Transverse colon (tissue), 4 donors: ENCODE measurements around the gene ATF7IP2. TPM values are rescaled to one million over a fixed set of nuclear protein-coding genes. Genes with fewer than 3 reads are reported as not detected.

Experiments used
- DNase-seq: peaks from one replicate; pipeline ENCODE4 v3.0.0-alpha.2; 2019
- H3K27ac ChIP-seq, 4 donors: fragments of 200-600 bp; sonication (generic); 2 replicates each; pipeline ENCODE4 v1.5.1; 2016 to 2018; ENCODE audit warnings: inconsistent platforms in 4 of 4
- H3K27me3 ChIP-seq: fragments of 200-600 bp; sonication (generic); 2 replicates; pipeline ENCODE4 v1.5.1; 2017; ENCODE audit warnings: inconsistent platforms
- H3K36me3 ChIP-seq, 4 donors: fragments of 200-600 bp; sonication (generic); 2 replicates each; pipeline ENCODE4 v1.5.1; 2017 to 2019; ENCODE audit warnings: inconsistent platforms in 4 of 4
- H3K4me1 ChIP-seq, 4 donors: fragments of 200-600 bp; sonication (generic); 2 replicates each; pipeline ENCODE4 v1.5.1; 2017 to 2020; ENCODE audit warnings: inconsistent platforms in 4 of 4
- H3K4me3 ChIP-seq, 4 donors: fragments of 200-600 bp; sonication (generic); 1 replicate in 1 of 4; 2 replicates in 3 of 4; pipeline versions ENCODE4 v1.5.1 to v1.6.1; 2017 to 2019; ENCODE audit warnings: inconsistent platforms in 4 of 4
- H3K9me3 ChIP-seq, 2 donors: fragments of 200-600 bp; sonication (generic); 2 replicates each; pipeline ENCODE4 v1.5.1; 2017 to 2019; ENCODE audit warnings: inconsistent platforms in 2 of 2
- EP300 ChIP-seq: sonication (generic); formaldehyde crosslinking; IDR thresholded peaks from one replicate; pipeline ENCODE4 v1.6.1; 2017; ENCODE audit warnings: antibody characterized with exemption, low read depth
- POLR2A ChIP-seq: fragments of 450-650 bp; IDR thresholded peaks from one replicate; pipeline ENCODE4 v1.6.1; 2016; ENCODE audit warnings: antibody characterized with exemption, mild to moderate bottlenecking, moderate library complexity
- POLR2AphosphoS5 ChIP-seq, 3 donors: sonication (generic); formaldehyde crosslinking; IDR thresholded peaks; one replicate each; pipeline ENCODE4 v1.6.1; 2016; ENCODE audit warnings: antibody characterized with exemption in 3 of 3
- WGBS, 2 donors: methylation state at CpG; one replicate each; pipeline ENCODE4 v1.1.5; 2018; ENCODE audit warnings: low coverage in 1 of 2; 5-methylcytosine and 5-hydroxymethylcytosine counted together
- in situ Hi-C, 4 donors: fragments of 200-750 bp; cut with MboI; loops; one replicate each; pipeline versions ENCODE4 v1.15.0 to v1.15.1; 2017; ENCODE audit warnings: low sequenced_read_pairs in 3 of 4, low pct_ligation_motif_present in 1 of 4, low pct_unique_long_range_greater_than_20kb in 1 of 4
- intact Hi-C: fragments of 100-400 bp; cut with DNase I; formaldehyde crosslinking; loops from one replicate; pipeline ENCODE4 v1.15.1; 2023; ENCODE audit warnings: low total_unique reads
- total RNA-seq, 4 donors: library from RNA; depleted of rRNA; stranded (reverse); fragments of >200 nt; gene quantifications; one replicate each; pipeline ENCODE4 v1.1.0, GENCODE V29; 2016
- TF ChIP-seq, protein P1 (sequence below), 5 experiments: fragments of 200-600 bp in 3 of 5; fragments of 450-650 bp in 2 of 5; sonication (generic) in 3 of 5; IDR thresholded peaks; 1 replicate in 2 of 5; 2 replicates in 3 of 5; pipeline ENCODE4 v1.5.1; 2016 to 2017; ENCODE audit warnings: antibody characterized with exemption in 5 of 5, inconsistent platforms in 3 of 5, mild to moderate bottlenecking in 2 of 5, moderate library complexity in 1 of 5

ATF7IP2 gene
- total RNA-seq, 4 donors from 2014 or later, result 1.5 to 22.9 (median 10.8) TPM

DNA sequence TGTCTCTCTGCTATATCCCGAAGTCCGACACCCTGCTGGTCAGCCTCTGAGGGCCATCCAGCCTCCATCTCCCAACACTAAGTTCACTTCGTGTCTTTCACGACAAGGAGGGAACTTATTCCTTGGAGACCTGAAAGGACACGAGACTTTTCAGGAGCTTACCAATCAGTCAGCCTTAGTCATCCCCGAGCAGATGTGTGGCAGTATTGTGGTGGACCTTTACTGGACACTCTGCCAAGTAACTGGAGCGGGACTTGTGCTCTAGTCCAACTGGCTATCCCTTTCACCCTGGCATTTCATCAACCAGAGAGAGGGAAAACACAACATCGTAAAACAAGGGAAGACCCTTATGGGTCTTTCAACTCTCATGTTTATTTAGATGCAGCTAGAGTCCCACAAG, 107.4 kb downstream of the ATF7IP2 start:
- no peaks in the 10 kb centered on the region for H3K27me3 ChIP-seq
- in situ Hi-C loops, result no loop called here
- no peak for DNase-seq
- no peaks in the 10 kb centered on the region for H3K4me1 ChIP-seq
- no peak overlapping the region for H3K27ac ChIP-seq
- TF ChIP-seq, protein P1, sequence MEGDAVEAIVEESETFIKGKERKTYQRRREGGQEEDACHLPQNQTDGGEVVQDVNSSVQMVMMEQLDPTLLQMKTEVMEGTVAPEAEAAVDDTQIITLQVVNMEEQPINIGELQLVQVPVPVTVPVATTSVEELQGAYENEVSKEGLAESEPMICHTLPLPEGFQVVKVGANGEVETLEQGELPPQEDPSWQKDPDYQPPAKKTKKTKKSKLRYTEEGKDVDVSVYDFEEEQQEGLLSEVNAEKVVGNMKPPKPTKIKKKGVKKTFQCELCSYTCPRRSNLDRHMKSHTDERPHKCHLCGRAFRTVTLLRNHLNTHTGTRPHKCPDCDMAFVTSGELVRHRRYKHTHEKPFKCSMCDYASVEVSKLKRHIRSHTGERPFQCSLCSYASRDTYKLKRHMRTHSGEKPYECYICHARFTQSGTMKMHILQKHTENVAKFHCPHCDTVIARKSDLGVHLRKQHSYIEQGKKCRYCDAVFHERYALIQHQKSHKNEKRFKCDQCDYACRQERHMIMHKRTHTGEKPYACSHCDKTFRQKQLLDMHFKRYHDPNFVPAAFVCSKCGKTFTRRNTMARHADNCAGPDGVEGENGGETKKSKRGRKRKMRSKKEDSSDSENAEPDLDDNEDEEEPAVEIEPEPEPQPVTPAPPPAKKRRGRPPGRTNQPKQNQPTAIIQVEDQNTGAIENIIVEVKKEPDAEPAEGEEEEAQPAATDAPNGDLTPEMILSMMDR (IDR thresholded peaks at IDR 0.05), result no peak
- no peak for TF ChIP-seq POLR2A
- no peak for TF ChIP-seq EP300
- no peak for TF ChIP-seq POLR2AphosphoS5 (IDR thresholded peaks at IDR 0.05)
- H3K36me3 ChIP-seq, result no peaks in the 10 kb centered on the region
- 90 to 100% methylated on average over 5 to 8 of the region's 8 CpGs for WGBS, 2 donors
- H3K9me3 ChIP-seq, result peaks cover 6 to 11% of the 10 kb centered on the region in 2 donors
- intact Hi-C loops, result no loop called here
- no peak overlapping the region for H3K4me3 ChIP-seq

DNA sequence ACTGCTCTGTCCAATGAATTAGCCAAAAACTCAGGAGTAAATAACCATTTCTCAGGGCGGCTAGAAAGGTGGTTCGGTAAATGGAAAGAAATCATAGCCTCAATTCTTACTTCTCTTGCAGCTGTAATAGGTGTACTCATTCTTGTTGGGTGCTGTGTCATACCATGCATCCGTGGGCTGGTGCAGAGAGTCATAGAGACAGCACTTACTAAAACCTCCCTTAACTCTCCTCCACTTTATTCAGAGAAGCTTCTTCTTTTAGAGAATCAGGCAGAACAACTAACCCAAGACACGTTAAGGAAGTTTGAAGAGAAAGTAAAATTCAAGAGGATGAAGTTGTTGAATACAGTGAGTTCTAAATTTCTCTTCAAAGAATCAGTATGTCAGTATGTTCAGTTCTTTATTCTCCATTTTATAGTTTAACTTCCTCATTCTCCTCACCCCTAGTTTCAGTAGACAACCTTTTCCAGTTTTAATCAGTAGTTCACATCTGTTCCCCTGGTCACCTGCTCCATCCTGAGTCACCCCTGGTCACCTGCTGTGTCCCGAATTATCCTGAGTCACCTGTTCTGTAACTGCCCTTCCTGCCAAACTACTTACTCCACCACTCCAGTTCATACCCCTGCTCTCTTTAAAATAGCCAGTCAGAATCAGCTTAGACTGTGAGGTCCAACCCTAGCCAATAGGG, 108.6 kb downstream of the ATF7IP2 start:
- 64 to 73% methylated on average over 5 of the region's 5 CpGs for WGBS, 2 donors
- no peak overlapping the region for H3K27ac ChIP-seq
- H3K36me3 ChIP-seq, result no peaks in the 10 kb centered on the region
- intact Hi-C loops (no loop called here), in situ Hi-C loops (no loop called here)
- H3K4me3 ChIP-seq, result no peak overlapping the region
- peaks cover 6 to 11% of the 10 kb centered on the region in 2 donors for H3K9me3 ChIP-seq
- no peak for DNase-seq
- no peaks in the 10 kb centered on the region for H3K4me1 ChIP-seq
- no peaks in the 10 kb centered on the region for H3K27me3 ChIP-seq
- TF ChIP-seq, protein P1 (IDR thresholded peaks at IDR 0.05), result no peak
- TF ChIP-seq POLR2AphosphoS5 (IDR thresholded peaks at IDR 0.05), result no peak
- no peak for TF ChIP-seq POLR2A
- no peak for TF ChIP-seq EP300

DNA sequence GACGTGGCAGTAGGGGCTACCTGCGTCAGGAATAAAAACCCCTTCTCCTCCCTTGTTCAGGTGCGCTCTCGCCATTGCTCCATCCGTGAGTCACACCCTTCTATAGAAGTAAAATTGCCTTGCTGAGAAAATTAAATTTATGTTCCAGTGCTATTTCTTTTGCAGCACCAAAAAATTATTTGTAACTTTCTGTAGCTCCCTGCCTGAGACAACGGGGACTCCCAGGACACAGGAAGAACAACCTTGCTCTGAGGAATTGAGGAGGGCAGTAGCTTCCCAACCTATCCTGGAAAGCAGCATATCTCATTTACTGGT, 109.1 kb downstream of the ATF7IP2 start:
- WGBS, 2 donors, result 94% methylated on average over 6 of the region's 6 CpGs; no CpG with 5 or more reads in 1 of the 2 donors
- no peak overlapping the region for H3K4me3 ChIP-seq
- in situ Hi-C loops (no loop called here), intact Hi-C loops (no loop called here)
- no peaks in the 10 kb centered on the region for H3K4me1 ChIP-seq
- H3K9me3 ChIP-seq, result peaks cover 6 to 11% of the 10 kb centered on the region in 2 donors
- DNase-seq, result no peak
- no peak for TF ChIP-seq POLR2AphosphoS5 (IDR thresholded peaks at IDR 0.05)
- no peak overlapping the region for H3K27ac ChIP-seq
- no peaks in the 10 kb centered on the region for H3K27me3 ChIP-seq
- H3K36me3 ChIP-seq, result no peaks in the 10 kb centered on the region

DNA sequence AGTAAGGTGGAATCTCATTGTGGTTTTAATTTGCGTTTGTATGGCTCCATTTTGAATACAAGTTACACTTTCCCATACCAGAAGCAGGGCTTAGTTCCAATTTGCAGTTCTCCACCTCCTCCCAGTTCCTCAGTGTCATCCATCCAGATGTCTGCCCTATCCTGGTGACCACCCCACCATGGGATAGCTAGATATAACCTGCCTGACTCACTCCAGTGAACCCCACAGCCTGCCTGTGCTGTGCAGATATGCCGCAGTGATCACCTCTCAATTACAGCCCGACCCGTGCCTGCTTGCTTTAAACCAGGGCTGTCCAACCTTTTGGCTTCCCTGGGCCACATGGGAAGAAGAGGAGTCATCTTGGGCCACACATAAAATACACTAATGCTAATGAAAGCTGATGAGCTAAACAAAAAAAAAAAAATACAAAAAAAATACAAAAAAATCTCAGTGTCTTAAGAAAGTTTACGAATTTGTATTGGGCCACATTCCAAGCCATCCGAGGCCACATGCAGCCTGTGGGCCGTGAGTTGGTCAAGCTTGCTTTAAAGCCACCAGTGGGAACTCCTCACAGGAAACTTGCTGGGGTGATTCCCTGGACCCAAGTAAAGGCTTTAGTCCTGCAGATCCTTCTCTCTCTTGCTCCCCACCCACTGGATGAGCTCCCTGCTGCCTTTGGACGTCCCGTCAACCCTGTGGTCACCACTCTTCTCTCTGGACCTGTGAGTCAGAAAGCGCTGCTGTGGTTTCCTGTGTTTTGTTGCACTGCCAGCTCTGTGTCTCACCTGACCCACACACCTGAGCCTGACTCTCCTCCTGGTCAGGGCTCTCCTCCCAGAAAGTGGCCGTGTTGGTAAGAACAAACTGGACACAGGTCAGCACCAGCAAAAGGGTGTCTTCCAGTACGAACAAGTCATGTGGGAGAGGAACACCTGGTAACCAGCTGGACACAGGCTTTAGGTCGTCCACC, 111.6 kb downstream of the ATF7IP2 start:
- TF ChIP-seq, protein P1 (IDR thresholded peaks at IDR 0.05), result no peak
- TF ChIP-seq POLR2A, result no peak
- no peak for TF ChIP-seq POLR2AphosphoS5 (IDR thresholded peaks at IDR 0.05)
- TF ChIP-seq EP300, result no peak
- Histone ChIP-seq H3K36me3 (no peaks in the 10 kb centered on the region), H3K9me3 (peaks cover 6 to 11% of the 10 kb centered on the region in 2 donors), H3K27ac (no peak overlapping the region), H3K4me3 (no peak overlapping the region), H3K4me1 (no peaks in the 10 kb centered on the region), H3K27me3 (no peaks in the 10 kb centered on the region)
- intact Hi-C loops, result no loop called here
- 84 to 86% methylated on average over 4 to 13 of the region's 13 CpGs for WGBS, 2 donors
- in situ Hi-C loops, result no loop called here
- no peak for DNase-seq
